GM12878 (cell line): ENCODE results near the gene COTL1. TPM values are rescaled to one million over a fixed set of nuclear protein-coding genes. Genes with fewer than 3 reads are reported as not detected.

ENCODE experiments used
- ATAC-seq: fragments of 200-7000 bp; cut with Tn5 transposase; 3 replicates; pipeline ENCODE4 v1.9.1; 2020; ENCODE audit warnings: mild to moderate bottlenecking, moderate library complexity
- BruUV-seq: library from RNA; stranded (reverse); fragments of 400-500 nt; replicated peaks from 2 replicates; lab custom pipeline; 2021; lab: Mats Ljungman, UMichigan
- CTCF ChIA-PET: fragments of 300-600 bp; sonication (Branson Sonifier 250); formaldehyde crosslinking; extraction: SDS; loops from one replicate; lab custom pipeline; 2021; ENCODE audit warnings: inconsistent platforms; lab: Yijun Ruan, JAX
- POLR2A ChIA-PET: fragments of 350-600 bp; formaldehyde crosslinking; extraction: SDS; loops from one replicate; lab custom pipeline; 2021; ENCODE audit warnings: inconsistent platforms; lab: Charles Lee
- RAD21 ChIA-PET: fragments of 300-600 bp; sonication (Branson Sonifier 250); formaldehyde crosslinking; loops from one replicate; lab custom pipeline; 2023; ENCODE audit warnings: antibody characterized with exemption; ENCODE audit not compliant: unreplicated experiment; lab: Charles Lee
- SMC1A ChIA-PET: fragments of 300-600 bp; sonication (Branson Sonifier 250); formaldehyde crosslinking; loops from one replicate; lab custom pipeline; 2023; ENCODE audit not compliant: unreplicated experiment, uncharacterized antibody; lab: Charles Lee
- DNase-seq: peaks from one replicate; pipeline ENCODE4 v3.0.0-alpha.2; 2011; ENCODE audit warnings: low read depth, low spot score
- FAIRE-seq: peaks from 3 replicates; lab custom pipeline; 2011; peaks lifted over from hg19 to GRCh38; lab: Jason Lieb, UNC
- H2AFZ ChIP-seq: 2 replicates; pipeline ENCODE4 v1.6.0; 2011; ENCODE audit warnings: low read depth, low read length, control low read depth; ENCODE audit not compliant: control insufficient read depth
- H3K27ac ChIP-seq: 2 replicates; pipeline ENCODE4 v1.5.1; 2011; ENCODE audit warnings: control low read depth; ENCODE audit not compliant: control insufficient read depth, insufficient read depth
- H3K27me3 ChIP-seq, 2 experiments: replicated peaks in 1 of 2; 2 replicates each; pipeline versions ENCODE4 v1.6.0 to v1.6.1; 2011; ENCODE audit warnings: low read length in 1 of 2; ENCODE audit not compliant: control insufficient read depth in 2 of 2, insufficient read depth in 2 of 2
- H3K36me3 ChIP-seq, 2 experiments: 2 replicates each; pipeline ENCODE4 v1.5.1; 2011; ENCODE audit warnings: low read length in 1 of 2; ENCODE audit not compliant: control insufficient read depth in 2 of 2, insufficient read depth in 2 of 2
- H3K4me1 ChIP-seq: 2 replicates; pipeline ENCODE4 v1.6.1; 2011; ENCODE audit warnings: mild to moderate bottlenecking, low read length, moderate library complexity, mixed read lengths; ENCODE audit not compliant: control insufficient read depth, insufficient read depth
- H3K4me2 ChIP-seq: 2 replicates; pipeline ENCODE4 v1.6.0; 2011; ENCODE audit warnings: control low read depth; ENCODE audit not compliant: control insufficient read depth, insufficient read depth
- H3K4me3 ChIP-seq: fragments of 200-600 bp; sonication (generic); 2 replicates; pipeline ENCODE4 v1.5.1; 2016
- H3K79me2 ChIP-seq: 2 replicates; pipeline ENCODE4 v1.6.0; 2011; ENCODE audit warnings: low read length; ENCODE audit not compliant: control insufficient read depth, insufficient read depth
- H3K9ac ChIP-seq: 2 replicates; pipeline ENCODE4 v1.8.0; 2011; ENCODE audit warnings: low read length, control low read depth, mixed read lengths; ENCODE audit not compliant: control insufficient read depth, insufficient read depth
- H3K9me3 ChIP-seq: replicated peaks from 3 replicates; pipeline ENCODE4 v1.5.1; 2011; ENCODE audit warnings: mild to moderate bottlenecking, low read length; ENCODE audit not compliant: control insufficient read depth, insufficient read depth
- H4K20me1 ChIP-seq: 2 replicates; pipeline ENCODE4 v1.6.0; 2011; ENCODE audit not compliant: control insufficient read depth, insufficient read depth
- DPF2 ChIP-seq: fragments of 450-650 bp; IDR thresholded peaks from 2 replicates; pipeline ENCODE4 v1.6.1; 2017; ENCODE audit warnings: mild to moderate bottlenecking
- RUNX3 ChIP-seq: IDR thresholded peaks from 2 replicates; pipeline ENCODE4 v1.6.1; 2012; ENCODE audit warnings: low read length, inconsistent platforms
- ZBTB11 ChIP-seq: fragments of 450-650 bp; formaldehyde crosslinking; IDR thresholded peaks from 2 replicates; pipeline ENCODE4 v1.5.0; 2022; ENCODE audit warnings: mild to moderate bottlenecking, missing genetic modification characterization
- WGBS: methylation state at CpG from one replicate; pipeline ENCODE4 v1.1.6; 2016; ENCODE audit warnings: low lambda C conversion rate; ENCODE audit not compliant: insufficient replicate concordance, insufficient coverage; ENCODE audit errors: missing lambda C conversion rate; 5-methylcytosine and 5-hydroxymethylcytosine counted together
- in situ Hi-C: fragments of 300-500 bp; cut with MboI; formaldehyde crosslinking; loops from 9 replicates; pipeline ENCODE4 v1.14.3; 2018; ENCODE audit warnings: mixed read lengths
- intact Hi-C: fragments of 100-400 bp; cut with micrococcal nuclease; formaldehyde crosslinking; loops from one replicate; pipeline ENCODE4 v1.14.2; 2022; ENCODE audit not compliant: unreplicated experiment
- polyA plus RNA-seq, 11 experiments: library from polyadenylated mRNA; depleted of rRNA in 4 of 11; unstranded in 6 of 11; stranded (reverse) in 5 of 11; fragments of >200 nt; fragmentation: Nextera tagmentation in 4 of 11; fragmentation: Illumina TruSeq in 1 of 11; extraction: Ambion mirVana in 4 of 11; extraction: Trizol in 1 of 11; gene quantifications; 1 replicate in 1 of 11; 2 replicates in 10 of 11; pipeline versions ENCODE4 v1.2.1 to v1.2.3, GENCODE V29; 2011 to 2016; ENCODE audit warnings: inconsistent platforms in 2 of 11, missing spikeins in 2 of 11, low read depth in 1 of 11
- total RNA-seq, 4 experiments: library from RNA; depleted of rRNA in 3 of 4; stranded (reverse); fragments of >200 nt in 3 of 4; fragmentation: Illumina TruSeq in 1 of 4; extraction: Trizol in 1 of 4; gene quantifications; 2 replicates each; pipeline versions ENCODE4 v1.2.1 to v1.2.3, GENCODE V29; 2013 to 2021
- TF ChIP-seq, protein P1 (sequence below): fragments of 450-650 bp; IDR thresholded peaks from 2 replicates; pipeline ENCODE4 v1.6.1; 2017; ENCODE audit warnings: mild to moderate bottlenecking
- TF ChIP-seq, protein P2 (sequence below): IDR thresholded peaks from 2 replicates; pipeline ENCODE4 v1.6.1; 2012; ENCODE audit warnings: improper control_type of control experiment, low read depth, low read length; ENCODE audit not compliant: insufficient replicate concordance

Gene COTL1
- total and polyA plus RNA-seq, 10 of the 15 experiments (the other 5 are each of a cell fraction or from before 2014, with no cell fraction given), result 140 to 894 (median 330) TPM

DNA sequence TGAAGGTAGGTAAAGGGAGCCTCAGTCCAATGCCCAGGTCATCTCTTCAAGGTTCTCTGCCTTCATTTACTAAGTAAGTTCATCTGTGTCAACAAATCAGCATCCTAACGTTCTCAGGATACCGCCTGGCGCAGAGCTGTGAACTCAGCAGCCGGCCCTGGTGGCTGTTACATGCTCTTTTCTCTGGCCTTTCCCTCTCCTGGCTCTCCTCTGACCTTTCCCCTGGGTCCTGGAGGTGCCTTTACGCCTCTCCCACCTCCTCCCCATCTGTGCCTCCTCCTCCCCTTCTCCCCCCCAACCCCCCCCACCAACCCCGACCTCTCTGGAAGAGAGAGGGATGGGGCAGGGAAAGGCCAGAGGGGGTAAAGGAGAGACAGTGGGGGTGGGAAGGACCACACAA, 19.5 kb downstream of the COTL1 start:
- Histone ChIP-seq H3K9ac (peak overlapping the region; percentile 68), H3K36me3 (peaks cover 14 to 15% of the 10 kb centered on the region in 2 experiments; a peak in 3 of 4 replicates), H3K27ac (peak overlapping the region; percentile 89), H3K4me2 (peak overlapping the region; percentile 75), H3K4me3 (peak overlapping the region; percentile 56; the same call in 1 of the 2 replicates), H3K79me2 (peaks cover 93% of the 10 kb centered on the region), H3K9me3 (no peaks in the 10 kb centered on the region), H3K4me1 (peaks cover 82% of the 10 kb centered on the region), H2AFZ (no peak overlapping the region), H4K20me1 (no peaks in the 10 kb centered on the region), H3K27me3 (no peaks in the 10 kb centered on the region)
- no peak for DNase-seq
- RAD21 ChIA-PET, result interaction anchor here (0.9 to 13.6 kb wide), 11 partner anchors 8 to 132 kb away, joined by 3 to 224 read pairs (median 8); partner anchors contain the start of gene COTL1
- CTCF ChIA-PET, result interaction anchor here (0.9 to 3.9 kb wide), 11 partner anchors 9 to 155 kb away, joined by 3 to 33 read pairs (median 4); no protein-coding TSS in a partner anchor
- FAIRE-seq, result no peak
- intact Hi-C loops (no loop called here), in situ Hi-C loops (no loop called here)
- no TSS peak for BruUV-seq
- WGBS, result 51% methylated on average over 4 of the region's 6 CpGs
- ATAC-seq, result no peak
- POLR2A ChIA-PET, result interaction anchor here (0.9 to 16.2 kb wide), 5 partner anchors 10 to 89 kb away, joined by 3 to 214 read pairs (median 6); partner anchors contain the start of gene COTL1
- SMC1A ChIA-PET, result interaction anchor here (1.1 to 14.5 kb wide), 8 partner anchors 10 to 140 kb away, joined by 3 to 229 read pairs (median 14); partner anchors contain the start of genes COTL1 and MEAK7
- TF ChIP-seq DPF2 (no peak), ZBTB11 (CRISPR knock-in tag) (no peak), RUNX3 (no peak)
- TF ChIP-seq, protein P1, sequence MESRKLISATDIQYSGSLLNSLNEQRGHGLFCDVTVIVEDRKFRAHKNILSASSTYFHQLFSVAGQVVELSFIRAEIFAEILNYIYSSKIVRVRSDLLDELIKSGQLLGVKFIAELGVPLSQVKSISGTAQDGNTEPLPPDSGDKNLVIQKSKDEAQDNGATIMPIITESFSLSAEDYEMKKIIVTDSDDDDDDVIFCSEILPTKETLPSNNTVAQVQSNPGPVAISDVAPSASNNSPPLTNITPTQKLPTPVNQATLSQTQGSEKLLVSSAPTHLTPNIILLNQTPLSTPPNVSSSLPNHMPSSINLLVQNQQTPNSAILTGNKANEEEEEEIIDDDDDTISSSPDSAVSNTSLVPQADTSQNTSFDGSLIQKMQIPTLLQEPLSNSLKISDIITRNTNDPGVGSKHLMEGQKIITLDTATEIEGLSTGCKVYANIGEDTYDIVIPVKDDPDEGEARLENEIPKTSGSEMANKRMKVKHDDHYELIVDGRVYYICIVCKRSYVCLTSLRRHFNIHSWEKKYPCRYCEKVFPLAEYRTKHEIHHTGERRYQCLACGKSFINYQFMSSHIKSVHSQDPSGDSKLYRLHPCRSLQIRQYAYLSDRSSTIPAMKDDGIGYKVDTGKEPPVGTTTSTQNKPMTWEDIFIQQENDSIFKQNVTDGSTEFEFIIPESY, result peak; percentile 85
- TF ChIP-seq, protein P2, sequence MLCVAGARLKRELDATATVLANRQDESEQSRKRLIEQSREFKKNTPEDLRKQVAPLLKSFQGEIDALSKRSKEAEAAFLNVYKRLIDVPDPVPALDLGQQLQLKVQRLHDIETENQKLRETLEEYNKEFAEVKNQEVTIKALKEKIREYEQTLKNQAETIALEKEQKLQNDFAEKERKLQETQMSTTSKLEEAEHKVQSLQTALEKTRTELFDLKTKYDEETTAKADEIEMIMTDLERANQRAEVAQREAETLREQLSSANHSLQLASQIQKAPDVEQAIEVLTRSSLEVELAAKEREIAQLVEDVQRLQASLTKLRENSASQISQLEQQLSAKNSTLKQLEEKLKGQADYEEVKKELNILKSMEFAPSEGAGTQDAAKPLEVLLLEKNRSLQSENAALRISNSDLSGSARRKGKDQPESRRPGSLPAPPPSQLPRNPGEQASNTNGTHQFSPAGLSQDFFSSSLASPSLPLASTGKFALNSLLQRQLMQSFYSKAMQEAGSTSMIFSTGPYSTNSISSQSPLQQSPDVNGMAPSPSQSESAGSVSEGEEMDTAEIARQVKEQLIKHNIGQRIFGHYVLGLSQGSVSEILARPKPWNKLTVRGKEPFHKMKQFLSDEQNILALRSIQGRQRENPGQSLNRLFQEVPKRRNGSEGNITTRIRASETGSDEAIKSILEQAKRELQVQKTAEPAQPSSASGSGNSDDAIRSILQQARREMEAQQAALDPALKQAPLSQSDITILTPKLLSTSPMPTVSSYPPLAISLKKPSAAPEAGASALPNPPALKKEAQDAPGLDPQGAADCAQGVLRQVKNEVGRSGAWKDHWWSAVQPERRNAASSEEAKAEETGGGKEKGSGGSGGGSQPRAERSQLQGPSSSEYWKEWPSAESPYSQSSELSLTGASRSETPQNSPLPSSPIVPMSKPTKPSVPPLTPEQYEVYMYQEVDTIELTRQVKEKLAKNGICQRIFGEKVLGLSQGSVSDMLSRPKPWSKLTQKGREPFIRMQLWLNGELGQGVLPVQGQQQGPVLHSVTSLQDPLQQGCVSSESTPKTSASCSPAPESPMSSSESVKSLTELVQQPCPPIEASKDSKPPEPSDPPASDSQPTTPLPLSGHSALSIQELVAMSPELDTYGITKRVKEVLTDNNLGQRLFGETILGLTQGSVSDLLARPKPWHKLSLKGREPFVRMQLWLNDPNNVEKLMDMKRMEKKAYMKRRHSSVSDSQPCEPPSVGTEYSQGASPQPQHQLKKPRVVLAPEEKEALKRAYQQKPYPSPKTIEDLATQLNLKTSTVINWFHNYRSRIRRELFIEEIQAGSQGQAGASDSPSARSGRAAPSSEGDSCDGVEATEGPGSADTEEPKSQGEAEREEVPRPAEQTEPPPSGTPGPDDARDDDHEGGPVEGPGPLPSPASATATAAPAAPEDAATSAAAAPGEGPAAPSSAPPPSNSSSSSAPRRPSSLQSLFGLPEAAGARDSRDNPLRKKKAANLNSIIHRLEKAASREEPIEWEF, result no peak
